GM19239 (cell line): Measurements from ENCODE around the gene TRUB2.

Experiments used
- DNase-seq: peaks from one replicate; pipeline ENCODE4 v3.0.0; 2011; ENCODE audit warnings: low spot score; ENCODE audit not compliant: insufficient read length
- FAIRE-seq: peaks from 2 replicates; lab custom pipeline; 2011; peaks lifted over from hg19 to GRCh38; lab: Jason Lieb, UNC

TRUB2 gene

DNA sequence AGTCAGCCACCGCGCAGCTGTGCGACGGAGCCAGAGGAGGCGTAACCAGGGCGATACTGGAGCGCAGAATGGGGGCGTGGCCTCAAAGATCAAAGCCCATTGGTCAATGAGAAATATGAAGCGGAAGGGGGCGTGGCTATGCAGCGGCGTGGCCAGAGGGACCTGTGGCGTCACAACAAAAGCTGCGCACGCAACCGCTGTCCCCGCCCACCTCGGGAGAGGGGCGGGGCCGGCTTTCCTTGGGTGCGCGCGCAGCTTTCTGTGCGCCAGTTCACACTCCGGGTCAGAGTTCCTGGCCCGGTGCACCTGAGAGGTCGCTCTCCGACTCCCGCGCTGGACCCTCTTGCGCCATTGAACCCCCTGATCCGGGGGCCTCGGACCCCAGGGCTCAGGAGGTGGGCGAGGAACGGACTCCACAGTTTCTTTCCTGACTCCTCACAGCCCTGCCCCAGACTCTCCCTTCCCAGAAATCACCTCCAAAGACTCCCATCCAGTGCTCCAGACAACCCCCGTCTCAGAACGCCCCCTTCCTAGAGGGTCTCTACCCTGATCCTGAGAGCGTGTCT is 46.2 kb downstream of the TRUB2 start, which contains the start of gene SWI5:
TSS of gene SWI5 (plus strand) at position 269 of the 566 bp plus-strand sequence.
- DNase-seq (peak; percentile 90), FAIRE-seq (peak; percentile 97)

DNA sequence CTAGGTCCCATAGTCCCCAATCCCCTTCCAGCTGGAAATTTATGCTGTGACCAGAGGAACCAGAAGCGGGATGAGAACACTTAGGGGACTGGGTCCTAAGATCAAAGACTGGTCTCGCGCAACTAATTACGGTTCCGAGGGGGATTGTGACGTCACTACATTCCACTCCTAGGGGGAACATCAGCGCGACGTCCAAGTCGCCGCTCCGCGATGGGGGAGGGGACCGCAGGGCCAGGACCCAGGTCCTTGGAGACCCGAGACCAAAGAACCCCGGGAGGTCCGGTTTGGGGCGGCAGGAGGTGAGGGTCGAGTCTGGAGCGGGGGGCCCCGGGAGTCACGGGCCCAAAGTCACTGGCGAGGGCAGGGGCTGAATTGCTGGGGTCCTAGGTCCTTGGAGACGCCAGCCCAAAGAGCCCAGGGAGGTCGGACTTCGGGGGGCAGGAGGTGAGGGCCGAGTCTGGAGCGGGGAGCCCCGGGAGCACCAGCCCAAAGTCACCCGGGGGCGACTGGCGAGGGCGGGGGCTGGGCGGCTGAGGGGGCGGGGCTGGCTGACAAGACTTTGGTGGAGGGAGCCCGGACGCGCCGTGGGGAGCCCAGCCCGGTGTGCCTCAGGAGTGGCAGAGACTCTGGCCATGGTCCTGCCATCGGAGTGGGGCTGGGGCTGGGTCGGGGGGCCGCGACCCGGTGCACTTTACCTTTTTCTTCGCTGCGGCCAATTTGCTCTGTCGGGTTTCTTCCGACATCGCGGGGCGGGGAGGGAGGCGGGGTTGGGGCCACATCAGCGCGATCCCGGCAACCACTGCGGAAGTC is 46.8 kb downstream of the TRUB2 start, which contains the start of gene GOLGA2:
TSS of gene GOLGA2 (minus strand) at position 810 of the 810 bp plus-strand sequence. CDS start at position 779, 31 bp downstream.
- DNase-seq (peak; percentile 70), FAIRE-seq (no peak)

DNA sequence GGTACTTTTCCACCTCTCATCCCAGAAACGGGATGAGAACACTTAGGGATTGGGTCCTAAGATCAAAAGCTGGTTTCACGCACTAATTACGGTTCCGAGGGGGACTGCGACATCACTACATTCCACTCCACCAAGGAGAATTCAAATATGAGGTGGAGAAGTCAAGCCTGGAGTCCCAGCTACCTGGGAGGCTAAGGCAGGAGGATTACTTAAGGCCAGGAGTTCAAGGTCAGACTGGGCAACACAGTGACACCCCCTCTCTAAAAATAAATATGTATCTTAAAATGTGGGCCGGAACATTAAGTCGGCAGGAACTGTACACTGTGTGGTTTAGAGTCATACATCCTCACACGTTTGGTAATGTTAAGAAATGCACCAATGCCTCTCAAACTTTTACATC is 48.0 kb downstream of the TRUB2 start:
- FAIRE-seq: no peak
- DNase-seq: no peak

DNA sequence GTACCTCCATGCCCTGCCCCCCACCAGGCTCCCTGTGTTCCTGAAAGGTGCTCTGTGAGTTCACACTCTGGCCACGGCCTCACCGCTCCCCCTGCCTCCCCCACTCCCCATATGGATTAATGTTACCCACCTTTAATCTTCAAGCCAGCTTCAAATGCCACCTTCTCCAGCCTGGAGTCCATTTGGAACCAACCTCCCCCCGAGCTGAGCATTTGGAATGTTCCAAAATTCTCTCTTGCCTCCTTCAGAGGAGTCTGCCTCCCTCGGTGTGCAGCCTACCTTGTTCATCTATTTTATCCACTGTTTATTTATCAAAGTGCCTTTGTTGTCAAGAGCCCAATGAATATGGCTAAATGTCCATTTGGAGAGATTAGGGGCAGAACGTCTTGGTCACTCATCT is 50.7 kb downstream of the TRUB2 start:
- FAIRE-seq: no peak
- DNase-seq: no peak

DNA sequence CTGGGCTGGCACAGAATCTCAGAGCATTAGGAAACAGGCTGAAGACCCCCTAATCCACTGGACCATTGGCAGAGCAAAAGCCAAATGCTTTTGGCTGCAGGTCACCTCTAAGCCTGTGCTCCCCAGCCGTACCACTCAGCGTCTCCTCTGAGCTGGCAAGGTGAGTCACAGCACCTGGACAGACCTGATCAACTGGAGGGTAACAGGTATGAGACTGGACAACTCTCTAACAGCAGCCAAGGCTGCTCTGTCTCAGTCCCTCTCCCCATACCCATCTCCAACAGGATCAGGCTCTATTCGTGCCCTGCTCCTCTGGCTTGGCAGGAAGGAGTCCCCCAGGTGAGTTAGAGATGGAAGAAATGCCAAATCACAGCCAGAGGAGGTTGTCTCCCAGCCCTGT is 51.1 kb downstream of the TRUB2 start:
- DNase-seq: no peak
- FAIRE-seq: no peak

DNA sequence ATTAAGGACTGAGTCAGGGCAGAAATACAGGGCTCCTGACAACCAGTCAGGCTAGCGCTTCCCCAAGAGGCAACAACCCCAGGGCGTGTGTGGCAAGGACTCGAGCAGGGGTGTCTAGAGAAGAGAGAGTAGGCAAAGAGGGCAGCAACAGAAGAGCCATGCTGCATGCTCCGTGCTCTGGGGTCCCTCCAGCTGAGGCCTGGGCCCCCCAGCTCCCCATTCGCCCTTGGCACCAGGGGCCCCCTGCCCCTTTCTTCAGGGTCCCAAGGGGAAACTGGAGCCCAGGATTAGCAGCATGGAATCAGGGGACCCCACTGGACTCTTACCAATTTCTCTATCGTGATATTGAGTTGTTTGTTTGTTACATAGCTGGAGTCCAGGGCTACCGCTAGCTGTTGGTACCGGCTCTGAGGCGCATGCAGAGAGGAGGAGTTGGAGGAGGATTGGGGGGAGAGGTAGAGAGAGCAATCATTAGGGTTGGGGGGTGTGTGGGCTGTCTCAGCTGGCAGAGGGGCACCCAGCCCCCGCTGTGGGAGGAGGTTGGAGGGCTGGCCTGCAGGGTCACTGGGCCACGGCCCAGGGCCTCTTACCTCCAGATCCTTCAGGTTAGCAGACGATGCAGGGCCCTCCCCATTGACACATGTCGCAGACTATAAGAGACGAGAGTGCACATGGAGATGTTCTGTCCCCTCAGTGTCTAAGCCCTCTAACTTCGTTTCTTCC is 55.2 kb downstream of the TRUB2 start:
- no peak for FAIRE-seq
- DNase-seq: no peak

DNA sequence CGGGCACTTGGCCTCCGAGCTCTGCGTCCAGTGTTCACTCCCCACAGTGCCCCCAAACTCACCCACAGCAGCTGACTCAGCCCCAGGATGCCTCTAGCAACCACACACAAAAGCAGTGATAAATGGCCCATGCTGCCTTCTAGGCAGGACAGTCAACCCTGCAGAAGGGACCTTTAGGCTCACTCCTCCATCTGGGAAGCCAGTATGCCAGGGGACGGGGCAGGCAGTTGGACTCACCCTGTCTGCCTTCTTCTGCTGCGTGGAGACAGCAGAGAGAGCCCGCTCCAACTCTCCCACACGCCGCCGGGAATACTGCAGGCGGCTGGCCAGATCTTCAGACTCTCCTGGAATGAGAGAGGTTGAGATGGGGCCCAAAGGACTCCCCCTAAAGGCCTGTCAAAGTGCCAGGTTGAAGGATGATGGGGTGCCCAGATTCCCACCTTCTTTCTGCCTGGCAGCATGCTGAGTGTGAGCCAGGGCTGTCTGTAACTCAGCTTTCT is 56.8 kb downstream of the TRUB2 start:
- FAIRE-seq: no peak
- no peak for DNase-seq

DNA sequence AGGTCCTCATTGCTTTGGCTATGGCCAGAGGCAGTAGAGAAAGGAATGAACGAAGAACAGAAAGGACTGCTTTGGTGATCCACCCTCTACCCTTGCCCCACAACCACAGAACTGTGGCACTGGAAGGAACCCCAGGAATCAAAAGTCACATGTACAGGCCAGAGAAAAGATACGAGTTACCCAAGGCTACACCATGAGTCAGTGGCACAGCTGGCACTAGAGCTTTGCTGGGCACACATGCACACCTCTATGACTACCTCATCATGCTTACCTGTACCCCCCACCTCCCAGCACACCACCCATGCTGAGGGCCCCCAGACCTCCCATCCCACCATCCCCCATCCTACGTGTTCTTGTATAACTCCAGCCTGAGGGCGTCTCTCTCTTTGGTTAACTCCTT is 59.6 kb downstream of the TRUB2 start:
- DNase-seq (no peak), FAIRE-seq (no peak)

DNA sequence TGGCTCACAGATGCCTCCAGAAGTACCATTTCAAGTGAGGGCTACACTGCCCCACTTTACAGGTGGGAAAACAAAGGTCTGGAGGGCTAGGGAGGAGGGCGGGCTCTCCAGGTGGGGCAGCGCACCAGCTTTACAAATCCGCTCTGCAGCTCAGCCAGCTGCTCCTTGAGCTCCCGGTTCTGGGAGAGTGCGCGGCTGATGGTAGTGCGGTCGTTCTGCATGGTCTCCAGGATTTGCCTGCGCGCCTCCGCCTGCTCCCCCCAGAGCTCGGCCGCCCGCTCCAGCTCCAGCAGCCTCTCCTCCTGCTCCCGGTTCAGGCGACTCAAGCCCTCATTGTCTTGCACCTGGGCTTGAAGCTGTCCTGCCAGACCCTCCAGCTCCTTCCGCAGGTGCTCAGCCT is 61.9 kb downstream of the TRUB2 start:
- no peak for FAIRE-seq
- DNase-seq: no peak

DNA sequence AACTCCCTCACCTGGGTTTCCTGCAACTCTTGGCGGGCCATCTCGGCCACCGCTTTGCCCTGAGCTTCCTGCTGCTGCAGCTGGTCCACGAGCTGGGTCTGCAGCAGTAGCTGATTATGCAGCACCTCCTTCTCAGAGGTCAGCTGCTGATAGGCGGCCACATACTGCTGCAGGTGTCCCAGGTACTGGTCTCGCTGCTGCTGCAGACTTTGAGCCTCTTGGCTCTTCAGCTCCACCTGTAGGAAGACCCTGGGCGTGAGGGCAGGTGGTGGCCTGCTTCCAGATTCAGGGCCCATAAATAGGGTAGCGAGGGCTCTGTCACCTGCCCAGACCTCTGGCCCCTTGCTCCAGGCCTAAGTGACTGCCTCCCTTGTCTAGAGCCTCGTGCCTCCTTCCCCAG is 63.1 kb downstream of the TRUB2 start:
- FAIRE-seq (no peak), DNase-seq (no peak)

DNA sequence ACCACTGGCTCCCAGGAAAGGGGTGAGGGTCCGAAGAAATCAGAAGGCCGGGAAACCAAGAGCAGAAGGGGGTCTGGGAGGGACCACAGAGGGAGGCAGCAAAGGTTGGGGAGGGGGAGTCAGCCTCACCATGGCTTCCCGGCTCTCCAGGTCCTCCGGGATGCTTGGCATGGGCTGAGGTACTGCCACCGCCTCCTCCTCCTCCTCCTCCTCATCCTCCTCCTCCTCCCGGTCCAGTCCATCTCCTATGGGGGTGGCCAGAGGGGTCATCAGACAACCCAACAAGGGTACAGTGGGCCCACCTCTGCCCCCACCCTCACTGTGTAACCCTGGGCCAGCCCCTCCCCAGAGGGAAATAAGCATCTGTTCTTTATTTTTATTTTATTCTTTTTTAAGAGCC is 63.9 kb downstream of the TRUB2 start:
- no peak for DNase-seq
- no peak for FAIRE-seq

DNA sequence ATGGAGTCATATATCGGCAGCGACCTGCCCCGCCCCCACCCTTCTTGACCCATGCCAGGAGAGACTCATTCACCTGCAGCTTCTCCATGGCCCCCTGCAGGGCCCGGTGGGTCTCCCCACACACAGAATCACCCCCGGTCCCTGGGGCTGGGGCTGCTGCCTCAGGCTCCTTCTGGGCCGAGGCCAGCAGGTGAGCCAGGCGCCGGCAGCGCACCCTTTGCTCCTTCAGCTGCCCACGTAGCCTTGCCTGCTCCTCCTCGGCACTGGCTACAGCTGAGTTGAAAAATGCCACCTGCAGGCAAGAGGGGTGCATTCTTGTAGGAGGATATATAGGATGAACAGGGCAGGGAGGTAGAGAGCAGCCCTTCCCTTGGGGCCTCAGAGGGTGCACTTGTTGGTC is 64.3 kb downstream of the TRUB2 start:
- FAIRE-seq (no peak), DNase-seq (no peak)

DNA sequence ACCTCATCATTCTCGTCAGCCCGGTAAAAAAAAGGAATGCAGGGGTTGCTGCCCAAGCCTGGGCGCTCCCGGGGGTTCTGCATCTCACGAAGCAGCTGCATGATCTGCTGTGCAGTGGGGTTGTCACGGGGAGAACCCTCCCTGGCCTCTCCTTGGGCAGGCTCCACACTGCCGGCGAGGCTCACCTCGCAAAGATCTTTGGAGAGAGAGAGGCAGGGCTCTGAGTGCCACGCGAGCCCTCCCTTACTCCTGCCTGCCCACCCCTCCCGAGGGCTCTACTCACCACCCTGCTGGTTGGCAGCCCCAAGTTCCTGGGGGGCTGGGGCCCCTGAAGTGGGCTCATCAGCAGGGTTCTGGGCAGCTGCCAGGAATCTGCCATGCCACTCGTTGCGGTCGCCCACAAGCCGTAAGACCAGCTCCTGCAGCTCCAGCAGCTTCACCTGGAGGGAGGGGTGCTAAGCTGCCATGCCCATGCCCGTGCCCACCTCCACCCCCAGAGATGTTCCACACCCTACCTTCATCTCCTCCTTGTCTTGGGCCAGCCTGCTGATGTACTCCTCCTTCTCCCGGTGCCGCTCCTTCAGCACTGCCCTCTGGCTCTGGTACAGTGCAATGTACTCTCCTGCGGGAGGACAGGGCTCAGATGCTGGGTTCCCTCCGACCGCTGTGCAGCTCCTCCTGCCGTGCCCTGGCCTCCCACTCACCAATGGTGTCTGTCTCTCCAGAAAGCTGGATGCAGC is 65.0 kb downstream of the TRUB2 start:
- no peak for FAIRE-seq
- no peak for DNase-seq
